WTC11 (cell line): Measurements from ENCODE around the gene DDX21. TPM values are rescaled to one million over a fixed set of nuclear protein-coding genes. Genes with fewer than 3 reads are reported as not detected.

Source experiments
- ATAC-seq: fragments of 200-7000 bp; cut with Tn5 transposase; 2 replicates; pipeline ENCODE4 v1.10.0; 2021; ENCODE audit warnings: mild to moderate bottlenecking, moderate library complexity
- CTCF ChIA-PET: fragments of 300-600 bp; sonication (Branson Sonifier 250); formaldehyde crosslinking; loops from one replicate; lab custom pipeline; 2021; ENCODE audit warnings: antibody characterized with exemption; lab: Charles Lee
- POLR2A ChIA-PET: fragments of 350-600 bp; sonication (Branson Sonifier 250); formaldehyde crosslinking; loops from one replicate; lab custom pipeline; 2021; ENCODE audit warnings: antibody characterized with exemption; lab: Charles Lee
- DNase-seq: peaks from one replicate; pipeline ENCODE4 v3.0.0; 2021; ENCODE audit warnings: low spot score
- H3K27ac Mint-ChIP-seq: 2 replicates; pipeline ENCODE4 v1.8.0; 2021; ENCODE audit warnings: mixed read lengths
- H3K27me3 Mint-ChIP-seq: 2 replicates; pipeline ENCODE4 v1.8.0; 2021; ENCODE audit warnings: low read depth, mild to moderate bottlenecking, moderate library complexity, mixed read lengths
- H3K36me3 Mint-ChIP-seq: 2 replicates; pipeline ENCODE4 v1.8.0; 2021; ENCODE audit warnings: mixed read lengths
- H3K4me1 Mint-ChIP-seq: 2 replicates; pipeline ENCODE4 v1.8.0; 2022; ENCODE audit warnings: mixed read lengths
- H3K4me3 Mint-ChIP-seq: 2 replicates; pipeline ENCODE4 v1.8.0; 2021; ENCODE audit warnings: mild to moderate bottlenecking, moderate library complexity, mixed read lengths
- H3K9me3 Mint-ChIP-seq: 2 replicates; pipeline ENCODE4 v1.8.0; 2021; ENCODE audit warnings: mixed read lengths
- ESRRA ChIP-seq: sonication (generic); formaldehyde crosslinking; IDR thresholded peaks from 2 replicates; pipeline ENCODE4 v1.8.1; 2022; ENCODE audit warnings: mild to moderate bottlenecking, missing genetic modification reagents, borderline replicate concordance
- KAT7 ChIP-seq: sonication (generic); formaldehyde crosslinking; IDR thresholded peaks from 2 replicates; pipeline ENCODE4 v1.8.1; 2023; ENCODE audit warnings: missing genetic modification reagents, mild to moderate bottlenecking, borderline replicate concordance
- NFE2L1 ChIP-seq: sonication (generic); formaldehyde crosslinking; IDR thresholded peaks from 2 replicates; pipeline ENCODE4 v1.8.1; 2023; ENCODE audit warnings: missing genetic modification reagents
- NFYB ChIP-seq: sonication (generic); formaldehyde crosslinking; conservative IDR thresholded peaks from 2 replicates; pipeline ENCODE4 v1.8.0; 2022; ENCODE audit warnings: low read depth, missing genetic modification reagents
- OVOL2 ChIP-seq: fragments of 250-450 bp; sonication (Bioruptor Pico); IDR thresholded peaks from 2 replicates; pipeline ENCODE4 v1.9.0; 2021; ENCODE audit warnings: mild to moderate bottlenecking, borderline replicate concordance
- RELA ChIP-seq: sonication (generic); formaldehyde crosslinking; IDR thresholded peaks from 2 replicates; pipeline ENCODE4 v1.8.1; 2022; ENCODE audit warnings: missing genetic modification reagents, mild to moderate bottlenecking, borderline replicate concordance
- TP53 ChIP-seq: sonication (generic); formaldehyde crosslinking; IDR thresholded peaks from 2 replicates; pipeline ENCODE4 v1.8.1; 2023; ENCODE audit warnings: mild to moderate bottlenecking, missing genetic modification reagents
- ZNF423 ChIP-seq: fragments of 250-450 bp; sonication (Bioruptor Pico); IDR thresholded peaks from 2 replicates; pipeline ENCODE4 v2.1.2; 2022; ENCODE audit warnings: mild to moderate bottlenecking, moderate library complexity
- total RNA-seq: library from RNA; stranded (reverse); gene quantifications from 3 replicates; pipeline ENCODE4 v1.2.3, GENCODE V29; 2021
- TF ChIP-seq, protein P1 (sequence below): sonication (generic); formaldehyde crosslinking; IDR thresholded peaks from 2 replicates; pipeline ENCODE4 v1.8.1; 2022; ENCODE audit warnings: mild to moderate bottlenecking, moderate library complexity, missing genetic modification reagents
- TF ChIP-seq, protein P2 (sequence below): sonication (generic); formaldehyde crosslinking; IDR thresholded peaks from 2 replicates; pipeline ENCODE4 v1.8.1; 2022; ENCODE audit warnings: low read depth, mild to moderate bottlenecking, moderate library complexity, missing genetic modification reagents, borderline replicate concordance
- TF ChIP-seq, protein P3 (sequence below): sonication (generic); formaldehyde crosslinking; IDR thresholded peaks from 2 replicates; pipeline ENCODE4 v1.8.1; 2023; ENCODE audit warnings: mild to moderate bottlenecking, missing genetic modification reagents, borderline replicate concordance
- TF ChIP-seq, protein P4 (sequence below): fragments of 250-450 bp; sonication (Bioruptor Pico); IDR thresholded peaks from 2 replicates; pipeline ENCODE4 v1.8.0; 2021; ENCODE audit warnings: mild to moderate bottlenecking

DDX21 gene
- total RNA-seq, 1 experiment from 2014 or later, result 194 TPM

DNA sequence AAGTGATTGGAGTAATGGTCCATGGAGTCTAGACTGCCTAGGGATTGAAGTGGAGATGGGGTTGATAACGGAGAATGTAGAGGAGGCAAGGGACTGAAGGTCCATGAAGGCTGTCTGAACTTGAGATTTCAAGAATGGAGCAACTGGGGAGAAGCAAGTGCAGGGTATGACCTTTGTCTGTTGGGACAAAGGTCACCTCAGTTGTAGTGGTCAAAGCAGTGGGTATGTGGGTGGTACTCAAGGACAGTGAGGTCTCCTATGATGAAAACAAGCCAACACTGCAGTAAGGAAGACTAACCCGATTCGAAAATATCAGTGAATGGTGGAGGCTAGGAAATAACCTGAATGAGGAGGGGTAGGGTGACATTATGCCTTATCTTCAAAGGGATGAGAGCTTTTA is 5.4 kb upstream of the DDX21 start:
- POLR2A ChIA-PET, result no interaction called here
- H3K9me3 Mint-ChIP-seq, result peaks cover 3% of the 10 kb centered on the region; the same call in 1 of the 2 replicates
- no peak for ATAC-seq

DNA sequence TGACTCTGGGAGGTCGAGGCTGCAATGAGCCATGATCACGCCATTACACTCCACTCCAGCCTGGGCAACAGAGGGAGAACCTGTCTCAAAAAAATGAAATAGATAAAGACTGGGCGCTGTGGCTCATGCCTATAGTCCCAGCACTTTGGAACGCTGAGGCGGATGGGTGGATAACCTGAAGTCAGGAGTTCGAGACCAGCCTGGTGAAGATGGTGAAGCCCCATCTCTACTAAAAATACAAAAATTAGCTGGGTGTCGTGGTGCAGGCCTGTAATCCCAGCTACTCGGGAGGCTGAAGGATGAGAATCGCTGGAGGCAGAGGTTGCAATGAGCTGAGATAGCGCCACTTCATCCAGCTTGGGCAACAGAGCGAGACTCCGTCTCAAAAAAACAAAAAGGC is 1.1 kb upstream of the DDX21 start:
- CTCF ChIA-PET, result interaction anchor here (1.0 to 2.0 kb wide), 5 partner anchors 14 to 453 kb away, joined by 3 to 7 read pairs (median 5); partner anchors contain the start of gene STOX1
- H3K27me3 Mint-ChIP-seq, result no peaks in the 10 kb centered on the region
- peaks cover 11% of the 10 kb centered on the region for H3K36me3 Mint-ChIP-seq
- ATAC-seq, result no peak
- TF ChIP-seq, protein P1, sequence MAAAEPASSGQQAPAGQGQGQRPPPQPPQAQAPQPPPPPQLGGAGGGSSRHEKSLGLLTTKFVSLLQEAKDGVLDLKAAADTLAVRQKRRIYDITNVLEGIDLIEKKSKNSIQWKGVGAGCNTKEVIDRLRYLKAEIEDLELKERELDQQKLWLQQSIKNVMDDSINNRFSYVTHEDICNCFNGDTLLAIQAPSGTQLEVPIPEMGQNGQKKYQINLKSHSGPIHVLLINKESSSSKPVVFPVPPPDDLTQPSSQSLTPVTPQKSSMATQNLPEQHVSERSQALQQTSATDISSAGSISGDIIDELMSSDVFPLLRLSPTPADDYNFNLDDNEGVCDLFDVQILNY (CRISPR knock-in tag), result no peak
- TF ChIP-seq TP53 (CRISPR knock-in tag), result no peak
- no peak for TF ChIP-seq OVOL2 (CRISPR knock-in tag)
- no peak for TF ChIP-seq NFE2L1 (CRISPR knock-in tag)
- no peak for TF ChIP-seq ESRRA (CRISPR knock-in tag)
- TF ChIP-seq KAT7 (CRISPR knock-in tag), result no peak
- no peak for TF ChIP-seq RELA (CRISPR knock-in tag)
- TF ChIP-seq, protein P2, sequence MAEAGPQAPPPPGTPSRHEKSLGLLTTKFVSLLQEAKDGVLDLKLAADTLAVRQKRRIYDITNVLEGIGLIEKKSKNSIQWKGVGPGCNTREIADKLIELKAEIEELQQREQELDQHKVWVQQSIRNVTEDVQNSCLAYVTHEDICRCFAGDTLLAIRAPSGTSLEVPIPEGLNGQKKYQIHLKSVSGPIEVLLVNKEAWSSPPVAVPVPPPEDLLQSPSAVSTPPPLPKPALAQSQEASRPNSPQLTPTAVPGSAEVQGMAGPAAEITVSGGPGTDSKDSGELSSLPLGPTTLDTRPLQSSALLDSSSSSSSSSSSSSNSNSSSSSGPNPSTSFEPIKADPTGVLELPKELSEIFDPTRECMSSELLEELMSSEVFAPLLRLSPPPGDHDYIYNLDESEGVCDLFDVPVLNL, result no peak
- TF ChIP-seq, all 79 proteins: peak for 0
- peaks cover 3% of the 10 kb centered on the region; the same call in 1 of the 2 replicates for H3K9me3 Mint-ChIP-seq
- POLR2A ChIA-PET, result no interaction called here
- peak overlapping the region; percentile 64 for H3K4me3 Mint-ChIP-seq
- DNase-seq, result no peak
- peaks cover 9% of the 10 kb centered on the region for H3K4me1 Mint-ChIP-seq
- peak overlapping the region; percentile 51; the same call in 1 of the 2 replicates for H3K27ac Mint-ChIP-seq

More for the DNA sequence above, 5.4 kb upstream of the DDX21 start:
- DNase-seq, result no peak
- peaks cover 18% of the 10 kb centered on the region for H3K36me3 Mint-ChIP-seq
- H3K4me1 Mint-ChIP-seq, result no peaks in the 10 kb centered on the region
- no peak overlapping the region for H3K4me3 Mint-ChIP-seq
- H3K27ac Mint-ChIP-seq, result no peak overlapping the region
- TF ChIP-seq NFYB (no peak), ZNF423 (CRISPR knock-in tag) (no peak), ESRRA (CRISPR knock-in tag) (no peak)
- TF ChIP-seq, protein P3, sequence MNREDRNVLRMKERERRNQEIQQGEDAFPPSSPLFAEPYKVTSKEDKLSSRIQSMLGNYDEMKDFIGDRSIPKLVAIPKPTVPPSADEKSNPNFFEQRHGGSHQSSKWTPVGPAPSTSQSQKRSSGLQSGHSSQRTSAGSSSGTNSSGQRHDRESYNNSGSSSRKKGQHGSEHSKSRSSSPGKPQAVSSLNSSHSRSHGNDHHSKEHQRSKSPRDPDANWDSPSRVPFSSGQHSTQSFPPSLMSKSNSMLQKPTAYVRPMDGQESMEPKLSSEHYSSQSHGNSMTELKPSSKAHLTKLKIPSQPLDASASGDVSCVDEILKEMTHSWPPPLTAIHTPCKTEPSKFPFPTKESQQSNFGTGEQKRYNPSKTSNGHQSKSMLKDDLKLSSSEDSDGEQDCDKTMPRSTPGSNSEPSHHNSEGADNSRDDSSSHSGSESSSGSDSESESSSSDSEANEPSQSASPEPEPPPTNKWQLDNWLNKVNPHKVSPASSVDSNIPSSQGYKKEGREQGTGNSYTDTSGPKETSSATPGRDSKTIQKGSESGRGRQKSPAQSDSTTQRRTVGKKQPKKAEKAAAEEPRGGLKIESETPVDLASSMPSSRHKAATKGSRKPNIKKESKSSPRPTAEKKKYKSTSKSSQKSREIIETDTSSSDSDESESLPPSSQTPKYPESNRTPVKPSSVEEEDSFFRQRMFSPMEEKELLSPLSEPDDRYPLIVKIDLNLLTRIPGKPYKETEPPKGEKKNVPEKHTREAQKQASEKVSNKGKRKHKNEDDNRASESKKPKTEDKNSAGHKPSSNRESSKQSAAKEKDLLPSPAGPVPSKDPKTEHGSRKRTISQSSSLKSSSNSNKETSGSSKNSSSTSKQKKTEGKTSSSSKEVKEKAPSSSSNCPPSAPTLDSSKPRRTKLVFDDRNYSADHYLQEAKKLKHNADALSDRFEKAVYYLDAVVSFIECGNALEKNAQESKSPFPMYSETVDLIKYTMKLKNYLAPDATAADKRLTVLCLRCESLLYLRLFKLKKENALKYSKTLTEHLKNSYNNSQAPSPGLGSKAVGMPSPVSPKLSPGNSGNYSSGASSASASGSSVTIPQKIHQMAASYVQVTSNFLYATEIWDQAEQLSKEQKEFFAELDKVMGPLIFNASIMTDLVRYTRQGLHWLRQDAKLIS (CRISPR knock-in tag), result no peak
- TF ChIP-seq, protein P1 (CRISPR knock-in tag), result no peak
- TF ChIP-seq, protein P4, sequence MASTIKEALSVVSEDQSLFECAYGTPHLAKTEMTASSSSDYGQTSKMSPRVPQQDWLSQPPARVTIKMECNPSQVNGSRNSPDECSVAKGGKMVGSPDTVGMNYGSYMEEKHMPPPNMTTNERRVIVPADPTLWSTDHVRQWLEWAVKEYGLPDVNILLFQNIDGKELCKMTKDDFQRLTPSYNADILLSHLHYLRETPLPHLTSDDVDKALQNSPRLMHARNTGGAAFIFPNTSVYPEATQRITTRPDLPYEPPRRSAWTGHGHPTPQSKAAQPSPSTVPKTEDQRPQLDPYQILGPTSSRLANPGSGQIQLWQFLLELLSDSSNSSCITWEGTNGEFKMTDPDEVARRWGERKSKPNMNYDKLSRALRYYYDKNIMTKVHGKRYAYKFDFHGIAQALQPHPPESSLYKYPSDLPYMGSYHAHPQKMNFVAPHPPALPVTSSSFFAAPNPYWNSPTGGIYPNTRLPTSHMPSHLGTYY (CRISPR knock-in tag), result no peak
- TF ChIP-seq, protein P2, result no peak
- CTCF ChIA-PET, result no interaction called here
- H3K27me3 Mint-ChIP-seq, result no peaks in the 10 kb centered on the region
